Muscle layer of colon (tissue), 2 donors: ENCODE measurements around the gene HSD17B13.
"Not testable (repeated sequence)": the region's sequence is repeated elsewhere in the genome, so short reads cannot be mapped to it uniquely, and the experiment has no call there.

ENCODE experiments used
- H3K27ac ChIP-seq: one replicate; pipeline ENCODE4 v1.7.0; 2013; ENCODE audit warnings: low read depth, mild to moderate bottlenecking, low read length, moderate library complexity
- H3K27me3 ChIP-seq, 2 donors: one replicate each; pipeline ENCODE4 v1.7.0; 2013; ENCODE audit warnings: low read length in 2 of 2, mild to moderate bottlenecking in 2 of 2; ENCODE audit not compliant: insufficient read depth in 2 of 2, control insufficient read depth in 1 of 2
- H3K36me3 ChIP-seq: one replicate; pipeline ENCODE4 v1.7.0; 2013; ENCODE audit warnings: mild to moderate bottlenecking, low read length; ENCODE audit not compliant: insufficient read depth
- H3K4me1 ChIP-seq: one replicate; pipeline ENCODE4 v1.7.0; 2013; ENCODE audit warnings: mild to moderate bottlenecking, low read length; ENCODE audit not compliant: insufficient read depth
- H3K4me3 ChIP-seq, 2 donors: one replicate each; pipeline ENCODE4 v1.7.0; 2013; ENCODE audit warnings: low read length in 2 of 2, low read depth in 1 of 2, mild to moderate bottlenecking in 1 of 2, moderate library complexity in 1 of 2
- H3K9ac ChIP-seq: one replicate; pipeline ENCODE4 v1.7.0; 2013; ENCODE audit warnings: low read length
- H3K9me3 ChIP-seq: one replicate; pipeline ENCODE4 v1.7.0; 2013; ENCODE audit warnings: mild to moderate bottlenecking, low read length
- donor health status: abdominal sarcoma.
- donor health status: Adenocarcinoma of cecum.

The HSD17B13 gene

DNA sequence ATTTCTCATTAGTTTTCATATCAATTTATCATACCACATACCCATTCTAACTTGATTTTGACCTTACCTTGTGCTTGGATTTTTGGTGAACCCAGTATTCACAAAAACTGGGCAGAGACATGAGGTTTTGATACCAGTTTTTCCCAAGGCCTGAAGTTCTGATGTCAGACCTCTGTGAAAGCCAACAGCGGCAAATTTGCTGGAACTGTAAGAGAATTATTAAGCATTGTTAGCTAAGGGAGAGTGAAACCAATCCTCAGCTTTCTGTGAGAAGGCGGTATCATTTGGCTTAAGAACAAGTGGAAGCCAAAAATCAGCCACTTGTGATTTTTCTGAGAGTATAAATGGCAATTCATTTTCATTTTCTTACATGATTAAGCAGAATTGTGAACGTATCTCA, 8.9 kb downstream of the HSD17B13 start:
- Histone ChIP-seq H3K27ac (no peak overlapping the region), H3K27me3 (no peaks in the 10 kb centered on the region), H3K9me3 (no peaks in the 10 kb centered on the region), H3K4me3 (no peak overlapping the region), H3K36me3 (no peaks in the 10 kb centered on the region), H3K4me1 (no peaks in the 10 kb centered on the region), H3K9ac (no peak overlapping the region)

- Histone ChIP-seq H3K4me1 (no peaks in the 10 kb centered on the region), H3K4me3 (no peak overlapping the region), H3K27me3 (no peaks in the 10 kb centered on the region), H3K9ac (no peak overlapping the region), H3K9me3 (no peaks in the 10 kb centered on the region), H3K27ac (no peak overlapping the region), H3K36me3 (no peaks in the 10 kb centered on the region)
These were observed 11.0 kb downstream of the HSD17B13 start for GRCh38 chr4:87311684-87312083.

DNA sequence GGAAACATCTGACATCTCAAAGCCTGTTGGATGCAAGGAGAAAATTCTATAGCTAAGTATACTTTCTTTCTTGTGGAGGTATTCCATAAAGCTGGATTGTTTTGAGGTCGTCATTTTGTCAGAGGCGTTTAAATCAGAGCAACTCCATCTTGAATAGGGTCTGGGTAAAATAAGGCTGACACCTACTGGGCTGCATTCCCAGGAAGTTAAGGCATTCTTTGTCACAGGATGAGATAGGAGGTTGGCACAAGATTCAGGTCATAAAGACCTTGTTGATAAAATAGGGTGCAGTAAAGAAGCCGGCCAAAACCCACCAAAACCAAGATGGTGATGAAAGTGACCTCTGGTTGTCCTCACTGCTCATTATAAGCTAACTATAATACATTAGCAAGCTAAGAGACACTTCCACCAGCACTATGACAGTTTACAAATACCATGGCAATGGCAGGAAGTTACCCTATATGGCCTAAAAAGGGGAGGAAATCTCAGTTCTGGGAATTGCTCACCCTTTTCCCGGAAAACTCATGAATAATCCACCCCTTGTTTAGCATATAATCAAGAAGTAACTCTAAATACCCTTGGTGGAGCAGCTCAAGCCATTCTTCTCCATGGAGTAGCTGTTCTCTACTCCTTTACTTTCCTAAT, 11.9 kb downstream of the HSD17B13 start:
- H3K27ac ChIP-seq = no peak overlapping the region
- no peak overlapping the region for H3K4me3 ChIP-seq
- H3K27me3 ChIP-seq = no peaks in the 10 kb centered on the region
- H3K36me3 ChIP-seq = no peaks in the 10 kb centered on the region
- H3K9me3 ChIP-seq = no peaks in the 10 kb centered on the region
- no peaks in the 10 kb centered on the region for H3K4me1 ChIP-seq
- no peak overlapping the region for H3K9ac ChIP-seq

DNA sequence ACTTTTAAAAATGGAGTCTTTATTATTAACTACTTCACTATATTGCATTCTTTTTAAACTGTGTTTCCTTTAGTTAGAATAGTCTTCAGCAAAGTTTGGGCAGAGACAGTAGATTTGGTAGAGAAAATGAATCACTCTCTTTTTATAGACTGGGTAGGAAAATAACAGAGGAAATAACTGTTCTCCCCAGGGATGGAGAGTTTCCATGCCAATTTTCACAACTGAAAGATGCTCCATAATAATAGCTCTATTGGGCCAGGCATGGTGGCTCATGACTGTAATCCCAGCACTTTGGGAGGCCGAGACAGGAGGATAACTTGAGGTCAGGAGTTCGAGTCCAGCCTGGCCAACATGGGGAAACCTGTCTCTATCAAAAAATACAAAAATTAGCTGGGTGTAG, 13.1 kb downstream of the HSD17B13 start:
- H3K4me1 ChIP-seq = no peaks in the 10 kb centered on the region
- H3K9ac ChIP-seq = no peak overlapping the region
- no peaks in the 10 kb centered on the region for H3K27me3 ChIP-seq
- H3K9me3 ChIP-seq = no peaks in the 10 kb centered on the region
- H3K4me3 ChIP-seq = no peak overlapping the region
- H3K36me3 ChIP-seq = no peaks in the 10 kb centered on the region
- H3K27ac ChIP-seq = no peak overlapping the region

DNA sequence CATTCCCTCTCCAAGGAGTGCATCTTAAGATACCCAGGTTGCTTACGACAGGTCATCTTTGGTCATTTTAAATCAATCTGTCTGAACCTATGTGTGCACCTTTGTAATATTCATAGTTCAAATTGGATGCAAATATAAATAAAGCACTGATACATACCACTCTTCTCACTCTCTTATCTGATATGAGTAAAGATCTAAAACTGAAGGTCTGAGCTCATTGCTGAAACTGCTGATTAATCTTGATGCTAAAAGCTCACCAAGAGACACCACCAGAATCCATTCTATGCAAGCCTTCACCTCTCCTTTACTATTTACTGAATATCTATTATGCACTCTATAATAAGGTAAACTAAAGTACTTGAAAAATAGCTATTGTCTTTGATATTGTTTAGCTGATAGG, 16.6 kb downstream of the HSD17B13 start:
- H3K27me3 ChIP-seq = no peaks in the 10 kb centered on the region
- H3K9ac ChIP-seq = no peak overlapping the region
- H3K27ac ChIP-seq = no peak overlapping the region
- H3K4me3 ChIP-seq = no peak overlapping the region
- no peaks in the 10 kb centered on the region for H3K9me3 ChIP-seq
- H3K36me3 ChIP-seq = no peaks in the 10 kb centered on the region
- H3K4me1 ChIP-seq = no peaks in the 10 kb centered on the region

- H3K4me1 ChIP-seq = no peaks in the 10 kb centered on the region
- H3K27ac ChIP-seq = no peak overlapping the region
- no peaks in the 10 kb centered on the region for H3K36me3 ChIP-seq
- no peak overlapping the region for H3K4me3 ChIP-seq
- no peaks in the 10 kb centered on the region for H3K27me3 ChIP-seq
- no peak overlapping the region for H3K9ac ChIP-seq
- H3K9me3 ChIP-seq = no peaks in the 10 kb centered on the region
These were observed 17.1 kb downstream of the HSD17B13 start for GRCh38 chr4:87305562-87305961.

- Histone ChIP-seq H3K27me3 (no peaks in the 10 kb centered on the region), H3K9ac (no peak overlapping the region), H3K36me3 (no peaks in the 10 kb centered on the region), H3K4me3 (no peak overlapping the region), H3K27ac (no peak overlapping the region), H3K4me1 (no peaks in the 10 kb centered on the region), H3K9me3 (no peaks in the 10 kb centered on the region)
These were observed 17.8 kb downstream of the HSD17B13 start for GRCh38 chr4:87304745-87305432.

DNA sequence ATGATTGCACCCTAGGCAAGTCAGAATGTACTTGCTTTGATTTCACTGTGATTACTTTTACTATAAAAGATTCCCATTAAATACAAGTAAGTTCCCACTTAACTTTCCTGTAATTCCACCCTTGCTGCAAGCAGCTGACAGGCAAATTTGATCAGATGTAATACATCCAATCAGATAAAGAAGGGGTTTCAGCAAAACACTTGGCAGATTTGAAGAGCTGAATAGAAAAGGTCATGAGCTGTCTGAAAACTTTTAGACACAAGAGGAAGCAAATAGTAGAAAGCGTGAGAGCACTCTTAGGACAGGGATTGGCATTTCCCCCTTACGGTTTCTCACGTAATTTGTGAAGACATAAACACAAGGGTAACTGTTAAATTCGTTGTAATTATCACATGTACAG, 22.8 kb downstream of the HSD17B13 start:
- no peaks in the 10 kb centered on the region for H3K9me3 ChIP-seq
- H3K9ac ChIP-seq = no peak overlapping the region
- no peak overlapping the region for H3K4me3 ChIP-seq
- H3K36me3 ChIP-seq = no peaks in the 10 kb centered on the region
- no peaks in the 10 kb centered on the region for H3K4me1 ChIP-seq
- H3K27ac ChIP-seq = no peak overlapping the region
- no peaks in the 10 kb centered on the region for H3K27me3 ChIP-seq

GRCh38 chr4:87298362-87298761, 24.3 kb downstream of the HSD17B13 start:
- Histone ChIP-seq H3K27ac (no peak overlapping the region), H3K9ac (no peak overlapping the region), H3K27me3 (no peaks in the 10 kb centered on the region), H3K9me3 (no peaks in the 10 kb centered on the region), H3K36me3 (no peaks in the 10 kb centered on the region), H3K4me3 (no peak overlapping the region), H3K4me1 (no peaks in the 10 kb centered on the region)

DNA sequence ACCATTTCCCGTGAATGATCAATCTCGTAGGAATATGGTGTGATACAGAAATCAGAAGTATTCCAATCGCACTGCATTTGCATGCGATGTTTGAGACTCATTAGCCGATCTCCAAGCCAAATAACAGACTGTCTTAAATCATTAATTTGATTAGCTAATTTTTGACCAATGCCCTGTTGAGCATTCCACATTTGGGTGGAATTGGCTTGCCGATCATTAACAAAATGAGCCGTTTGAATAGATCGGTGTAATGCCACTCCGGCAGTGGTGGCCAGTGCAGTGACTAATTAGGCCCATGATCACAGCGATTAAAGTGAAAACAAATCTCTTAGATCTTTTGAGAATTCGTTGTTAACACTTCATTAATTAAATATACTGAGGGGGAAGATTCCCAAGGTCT, 27.8 kb downstream of the HSD17B13 start:
- not testable (repeated sequence) for H3K36me3 ChIP-seq, H3K4me3 ChIP-seq, H3K4me1 ChIP-seq, H3K9me3 ChIP-seq, H3K27me3 ChIP-seq, H3K9ac ChIP-seq, H3K27ac ChIP-seq

DNA sequence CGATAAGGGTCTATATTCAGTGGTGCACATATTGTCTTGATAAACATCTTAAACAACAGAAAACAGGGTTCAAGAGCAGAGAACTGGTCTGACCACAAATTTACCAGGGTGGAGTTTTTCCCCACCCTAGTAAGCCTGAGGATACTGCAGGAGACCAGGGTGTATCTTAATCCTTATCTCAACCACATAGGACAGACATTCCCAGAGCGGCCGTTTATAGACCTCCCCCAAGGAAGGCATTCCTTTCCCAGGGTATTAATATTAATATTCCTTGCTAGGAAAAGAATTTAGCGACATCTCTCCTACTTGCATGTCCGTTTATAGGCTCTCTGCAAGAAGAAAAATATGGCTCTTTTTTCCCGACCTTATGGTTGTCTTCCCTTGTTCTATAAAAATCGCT, 28.8 kb downstream of the HSD17B13 start:
- H3K9me3 ChIP-seq, H3K4me1 ChIP-seq: not testable (repeated sequence)

DNA sequence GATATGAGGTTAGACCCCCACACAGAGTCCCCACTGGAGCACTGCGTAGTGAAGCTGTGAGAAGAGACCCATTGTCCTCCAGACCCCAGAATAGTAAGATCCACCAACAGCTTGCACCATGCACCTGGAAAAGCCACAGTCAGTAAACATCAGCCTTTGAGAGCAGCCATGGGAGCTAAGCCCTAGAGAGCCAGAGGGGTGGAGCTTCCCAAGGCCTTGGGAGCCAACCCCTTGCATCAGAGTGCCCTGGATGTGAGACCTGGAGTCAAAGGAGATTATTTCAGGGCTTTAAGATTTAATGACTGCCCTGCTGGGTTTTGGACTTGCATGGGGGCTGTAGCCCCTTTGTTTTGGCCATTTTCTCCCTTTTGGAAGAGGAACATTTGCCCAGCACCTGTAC, 35.7 kb downstream of the HSD17B13 start:
- Histone ChIP-seq H3K27me3 (no peaks in the 10 kb centered on the region), H3K9me3 (no peaks in the 10 kb centered on the region), H3K9ac (no peak overlapping the region), H3K4me3 (no peak overlapping the region), H3K4me1 (no peaks in the 10 kb centered on the region), H3K27ac (no peak overlapping the region), H3K36me3 (no peaks in the 10 kb centered on the region)

More for the DNA sequence above, 28.8 kb downstream of the HSD17B13 start:
- H3K9ac ChIP-seq, H3K27ac ChIP-seq, H3K27me3 ChIP-seq, H3K36me3 ChIP-seq, H3K4me3 ChIP-seq: not testable (repeated sequence)
